Upper lobe of left lung (tissue), 6 donors: Measurements from ENCODE around the gene ZBTB7B. TPM values are rescaled to one million over a fixed set of nuclear protein-coding genes. Genes with fewer than 3 reads are reported as not detected.

Source experiments
- ATAC-seq, 2 donors: fragments of 200-7000 bp; cut with Tn5 transposase; one replicate each; pipeline ENCODE4 v1.9.1; 2022; ENCODE audit warnings: mild to moderate bottlenecking in 2 of 2, moderate library complexity in 2 of 2; ENCODE audit not compliant: low FRiP score in 2 of 2
- DNase-seq, 2 donors: peaks; one replicate each; pipeline ENCODE4 v3.0.0-alpha.2; 2019 to 2020
- H3K27ac ChIP-seq, 4 donors: fragments of 200-600 bp; sonication (generic); one replicate each; pipeline ENCODE4 v1.5.1; 2016 to 2019
- H3K27me3 ChIP-seq, 4 donors: fragments of 200-600 bp; sonication (generic); one replicate each; pipeline ENCODE4 v1.5.1; 2017 to 2019
- H3K36me3 ChIP-seq, 4 donors: fragments of 200-600 bp; sonication (generic); one replicate each; pipeline ENCODE4 v1.5.1; 2016 to 2019
- H3K4me1 ChIP-seq, 4 donors: fragments of 200-600 bp; sonication (generic); one replicate each; pipeline ENCODE4 v1.5.1; 2018 to 2019
- H3K4me3 ChIP-seq, 4 donors: fragments of 200-600 bp; sonication (generic); one replicate each; pipeline ENCODE4 v1.5.1; 2017 to 2019; ENCODE audit warnings: mild to moderate bottlenecking in 2 of 4, moderate library complexity in 1 of 4
- H3K9me3 ChIP-seq, 4 donors: fragments of 200-600 bp; sonication (generic); one replicate each; pipeline ENCODE4 v1.5.1; 2018 to 2019
- CTCF ChIP-seq, 6 experiments: fragments of 450-650 bp in 4 of 6; fragments of 200-600 bp in 2 of 6; sonication (generic) in 2 of 6; IDR thresholded peaks; one replicate each; pipeline ENCODE4 v1.5.1; 2016 to 2019; ENCODE audit warnings: antibody characterized with exemption in 6 of 6
- EP300 ChIP-seq, 4 donors: sonication (generic); formaldehyde crosslinking; IDR thresholded peaks; one replicate each; pipeline ENCODE4 v1.5.1; 2017; ENCODE audit warnings: antibody characterized with exemption in 4 of 4, control low read depth in 2 of 4
- POLR2A ChIP-seq, 4 donors: fragments of 450-650 bp; IDR thresholded peaks; one replicate each; pipeline ENCODE4 v1.5.1; 2016 to 2017; ENCODE audit warnings: antibody characterized with exemption in 4 of 4, mild to moderate bottlenecking in 2 of 4
- POLR2AphosphoS5 ChIP-seq, 2 donors: sonication (generic); formaldehyde crosslinking; IDR thresholded peaks; one replicate each; pipeline ENCODE4 v1.5.1; 2017; ENCODE audit warnings: antibody characterized with exemption in 2 of 2
- WGBS, 2 donors: methylation state at CpG; one replicate each; pipeline ENCODE4 v1.1.5; 2017 to 2018; 5-methylcytosine and 5-hydroxymethylcytosine counted together
- total RNA-seq, 6 donors: library from RNA; depleted of rRNA in 4 of 6; stranded (reverse); fragments of >200 nt in 4 of 6; gene quantifications; one replicate each; pipeline versions ENCODE4 v1.1.0 to v1.2.1, GENCODE V29; 2016 to 2021
- donor health status: DM: no; HTN: no; CAD: no; lungs with moderate emphysema.
- donor health status: DM: no; HTN: yes; CAD: no; lungs with severe emphysema.

The ZBTB7B gene
- total RNA-seq, 6 donors from 2014 or later, result 43.9 to 88.2 (median 66.2) TPM

DNA sequence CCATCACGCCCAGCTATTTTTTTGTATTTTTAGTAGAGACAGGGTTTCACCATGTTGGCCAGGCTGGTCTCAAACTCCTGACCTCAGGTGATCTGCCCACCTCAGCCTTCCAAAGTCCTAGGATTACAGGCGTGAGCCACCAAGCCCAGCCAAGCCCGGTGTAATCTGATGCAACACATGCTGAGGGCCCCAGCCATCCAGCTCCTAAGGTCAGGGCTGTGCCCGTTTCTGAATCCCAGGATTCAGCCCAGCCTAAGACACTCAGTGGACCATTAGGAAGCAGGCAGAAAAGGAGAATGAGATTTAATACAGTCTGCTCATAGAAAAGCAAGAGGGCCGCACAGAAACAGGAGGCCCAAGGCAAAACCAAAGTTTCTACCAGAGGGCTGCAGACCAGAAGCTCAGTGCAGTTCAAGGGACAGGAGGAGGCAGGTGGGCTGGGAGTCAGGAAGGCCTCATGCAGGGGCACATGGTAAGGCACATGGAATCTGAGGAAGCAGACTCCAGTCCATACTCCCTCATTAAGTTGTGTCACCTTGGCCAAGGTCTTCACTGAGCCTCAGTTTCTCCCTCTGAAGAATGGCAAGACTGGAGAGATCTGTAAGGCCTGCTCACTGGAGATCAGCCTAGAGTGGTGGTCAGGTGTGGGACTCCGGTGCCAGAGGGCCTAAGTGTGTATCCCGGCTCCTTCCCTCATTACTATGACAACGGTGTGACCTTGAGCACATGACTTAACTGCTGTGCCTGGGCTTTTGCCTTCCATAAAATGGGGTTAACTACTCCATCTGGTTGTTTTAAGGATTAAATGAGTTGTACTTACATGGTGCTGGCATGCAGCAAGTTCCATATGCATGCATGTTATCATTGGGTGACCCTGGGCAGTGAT lies 46.1 kb downstream of the ZBTB7B start:
- peak overlapping the region in 1 of 4 donors; percentile 10 for H3K27ac ChIP-seq
- TF ChIP-seq POLR2A (IDR thresholded peaks at IDR 0.05) (no peak), POLR2AphosphoS5 (IDR thresholded peaks at IDR 0.05) (no peak), CTCF (IDR thresholded peaks at IDR 0.05) (no peak), EP300 (IDR thresholded peaks at IDR 0.05) (no peak)
- H3K9me3 ChIP-seq, result no peaks in the 10 kb centered on the region
- H3K4me3 ChIP-seq, result no peak overlapping the region
- DNase-seq (no peak), ATAC-seq (no peak)
- 83 to 91% methylated on average over 8 of the region's 8 CpGs for WGBS, 2 donors
- no peaks in the 10 kb centered on the region for H3K36me3 ChIP-seq
- H3K4me1 ChIP-seq, result peaks cover 34 to 62% (median 48%) of the 10 kb centered on the region in 4 donors
- no peaks in the 10 kb centered on the region for H3K27me3 ChIP-seq

- Histone ChIP-seq H3K4me3 (peak overlapping the region in 3 of 4 donors; percentile 83 to 94 (median 83)), H3K27ac (peak overlapping the region; percentile 93 to 95 (median 94)), H3K9me3 (no peaks in the 10 kb centered on the region), H3K36me3 (peaks cover 0 to 11% (median 8%) of the 10 kb centered on the region in 4 donors), H3K27me3 (no peaks in the 10 kb centered on the region), H3K4me1 (peaks cover 30 to 57% (median 41%) of the 10 kb centered on the region in 4 donors)
- ATAC-seq, result no peak
- DNase-seq, result peak in 1 of 2 donors; percentile 58
- 11 to 13% methylated on average over 10 of the region's 10 CpGs for WGBS, 2 donors
- no peak for TF ChIP-seq CTCF (IDR thresholded peaks at IDR 0.05)
- no peak for TF ChIP-seq POLR2A (IDR thresholded peaks at IDR 0.05)
- TF ChIP-seq POLR2AphosphoS5 (IDR thresholded peaks at IDR 0.05), result no peak
- TF ChIP-seq EP300 (IDR thresholded peaks at IDR 0.05), result no peak
Measured at GRCh38 chr1:155049651-155050559, 47.3 kb downstream of the ZBTB7B start.

DNA sequence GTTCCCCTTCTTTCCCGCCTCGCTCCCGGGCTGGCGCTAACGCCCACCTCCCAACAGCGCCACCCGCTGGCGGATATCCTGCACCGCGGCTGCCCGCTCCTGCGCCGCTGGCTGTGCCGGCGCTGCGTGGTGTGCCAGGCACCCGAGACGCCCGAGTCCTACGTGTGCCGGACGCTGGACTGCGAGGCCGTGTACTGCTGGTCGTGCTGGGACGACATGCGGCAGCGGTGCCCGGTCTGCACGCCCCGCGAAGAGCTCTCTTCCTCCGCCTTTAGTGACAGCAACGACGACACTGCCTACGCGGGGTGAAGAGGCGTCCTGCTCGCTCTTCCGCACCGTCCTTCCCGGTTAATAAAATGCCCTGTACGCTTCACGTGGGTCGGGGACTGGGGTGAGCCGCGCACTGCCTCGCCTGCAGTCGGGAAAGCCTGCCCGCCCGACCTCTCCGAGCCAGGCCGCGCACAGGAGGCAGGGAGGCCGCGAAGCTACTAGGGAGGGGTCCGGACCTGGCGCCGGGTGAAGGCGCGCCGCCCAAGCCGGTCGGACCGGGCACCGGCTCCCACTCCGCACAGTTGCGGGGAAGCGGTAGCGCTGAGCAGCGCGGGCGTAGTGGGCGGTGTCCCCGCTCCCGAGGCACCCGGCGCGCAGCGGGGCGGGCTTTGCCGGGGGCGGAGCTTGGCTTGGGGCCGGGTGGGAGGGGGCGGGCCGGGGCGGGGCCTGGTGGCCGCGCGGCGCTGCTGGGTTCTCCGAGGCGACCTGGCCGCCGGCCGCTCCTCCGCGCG lies 48.1 kb downstream of the ZBTB7B start, which contains the start of gene ADAM15:
TSS of gene ADAM15 (plus strand) at position 757 of the 782 bp plus-strand sequence. CDS start 71 bp downstream, outside the sequence.
- ATAC-seq (peak; percentile 85 to 95), DNase-seq (peak; percentile 91 to 97)
- Histone ChIP-seq H3K4me3 (peak within 1 kb of the TSS; percentile 83 to 94 (median 84)), H3K9me3 (no peaks in the 10 kb centered on the region), H3K4me1 (peaks cover 25 to 52% (median 35%) of the 10 kb centered on the region in 4 donors), H3K27ac (peak within 1 kb of the TSS; percentile 93 to 95 (median 94)), H3K36me3 (peaks cover 0 to 20% (median 13%) of the 10 kb centered on the region in 4 donors), H3K27me3 (no peaks in the 10 kb centered on the region)
- 0 to 1% methylated on average over 3 to 50 of the region's 99 CpGs for WGBS, 2 donors
- TF ChIP-seq CTCF (IDR thresholded peaks at IDR 0.05) (peak; percentile 95 to 99 (median 98)), POLR2AphosphoS5 (IDR thresholded peaks at IDR 0.05) (peak; percentile 46 to 57), EP300 (IDR thresholded peaks at IDR 0.05) (no peak), POLR2A (IDR thresholded peaks at IDR 0.05) (peak in 2 of 4 donors; percentile 12 to 72)

- 0% methylated on average over 17 to 29 of the region's 31 CpGs for WGBS, 2 donors
- DNase-seq (no peak), ATAC-seq (peak; percentile 14 to 17)
- Histone ChIP-seq H3K4me1 (peaks cover 25 to 52% (median 35%) of the 10 kb centered on the region in 4 donors), H3K9me3 (no peaks in the 10 kb centered on the region), H3K27ac (peak overlapping the region; percentile 93 to 95 (median 94)), H3K27me3 (no peaks in the 10 kb centered on the region), H3K36me3 (peaks cover 0 to 26% (median 19%) of the 10 kb centered on the region in 4 donors), H3K4me3 (peak overlapping the region; percentile 83 to 94 (median 84))
- TF ChIP-seq CTCF (IDR thresholded peaks at IDR 0.05), result no peak
- peak; percentile 5 to 67 for TF ChIP-seq POLR2AphosphoS5 (IDR thresholded peaks at IDR 0.05)
- peak in 2 of 4 donors; percentile 7 to 60 for TF ChIP-seq POLR2A (IDR thresholded peaks at IDR 0.05)
Measured at GRCh38 chr1:155051342-155051776, 48.8 kb downstream of the ZBTB7B start.
